GM19455 (cell line): ENCODE results near the gene GATAD1.
A peak's percentile ranks its signal among the peaks of the same experiment; 100 is the strongest.
"Not testable (repeated sequence)": the region's sequence is repeated elsewhere in the genome, so short reads cannot be mapped to it uniquely, and the experiment has no call there.

Experiments used
- ATAC-seq: cut with Tn5 transposase; IDR thresholded peaks from one replicate; pipeline ENCODE4 v1.9.1; 2021; ENCODE audit not compliant: unreplicated experiment

The GATAD1 gene

GRCh38 chr7:92436612-92437445 lies 10.5 kb upstream of the GATAD1 start:
- ATAC-seq: no peak

GRCh38 chr7:92437956-92438491 lies 9.3 kb upstream of the GATAD1 start:
- ATAC-seq: no peak

GRCh38 chr7:92442720-92443119 lies 4.6 kb upstream of the GATAD1 start:
- ATAC-seq: not testable (repeated sequence)

- no peak for ATAC-seq
Observed at GRCh38 chr7:92446869-92447344, 375 bp upstream of the GATAD1 start.

- ATAC-seq: peak; percentile 47
Observed at GRCh38 chr7:92448205-92448747, 994 bp downstream of the GATAD1 start.

- no peak for ATAC-seq
Observed at GRCh38 chr7:92451645-92452044, 4.4 kb downstream of the GATAD1 start.

- no peak for ATAC-seq
Observed at GRCh38 chr7:92456236-92456635, 9.0 kb downstream of the GATAD1 start.

- no peak for ATAC-seq
Observed at GRCh38 chr7:92460109-92460508, 12.8 kb downstream of the GATAD1 start.

- ATAC-seq: no peak
Observed at GRCh38 chr7:92460510-92460909, 13.2 kb downstream of the GATAD1 start.

- peak; percentile 80 for ATAC-seq
Observed at GRCh38 chr7:92461027-92462003, 14.0 kb downstream of the GATAD1 start.

GRCh38 chr7:92462560-92462959 lies 15.3 kb downstream of the GATAD1 start:
- no peak for ATAC-seq

- no peak for ATAC-seq
Observed at GRCh38 chr7:92464515-92464914, 17.2 kb downstream of the GATAD1 start.

- ATAC-seq: no peak
Observed at GRCh38 chr7:92466682-92467081, 19.4 kb downstream of the GATAD1 start.

GRCh38 chr7:92468589-92468988 lies 21.3 kb downstream of the GATAD1 start:
- ATAC-seq: not testable (repeated sequence)

GRCh38 chr7:92473989-92474388 lies 26.7 kb downstream of the GATAD1 start:
- not testable (repeated sequence) for ATAC-seq

GRCh38 chr7:92475261-92475770 lies 28.0 kb downstream of the GATAD1 start:
- ATAC-seq: not testable (repeated sequence)

GRCh38 chr7:92475851-92476590 lies 28.7 kb downstream of the GATAD1 start:
- not testable (repeated sequence) for ATAC-seq

- ATAC-seq: not testable (repeated sequence)
Observed at GRCh38 chr7:92477681-92478080, 30.4 kb downstream of the GATAD1 start, which contains the start of gene ERVW-1. ERVW-1 (minus strand) TSS chr7:92477946; CDS start chr7:92470381, 7,565 bp downstream.

- no peak for ATAC-seq
Observed at GRCh38 chr7:92478095-92478494, 30.8 kb downstream of the GATAD1 start.

- no peak for ATAC-seq
Observed at GRCh38 chr7:92478711-92479110, 31.4 kb downstream of the GATAD1 start.
